Limb (tissue), 2 donors: ENCODE measurements around the gene CCL5.

Experiments used
- DNase-seq, 2 donors: peaks; one replicate each; pipeline ENCODE4 v3.0.0-alpha.2; 2016; ENCODE audit errors: extremely low spot score in 2 of 2

CCL5 gene

DNA sequence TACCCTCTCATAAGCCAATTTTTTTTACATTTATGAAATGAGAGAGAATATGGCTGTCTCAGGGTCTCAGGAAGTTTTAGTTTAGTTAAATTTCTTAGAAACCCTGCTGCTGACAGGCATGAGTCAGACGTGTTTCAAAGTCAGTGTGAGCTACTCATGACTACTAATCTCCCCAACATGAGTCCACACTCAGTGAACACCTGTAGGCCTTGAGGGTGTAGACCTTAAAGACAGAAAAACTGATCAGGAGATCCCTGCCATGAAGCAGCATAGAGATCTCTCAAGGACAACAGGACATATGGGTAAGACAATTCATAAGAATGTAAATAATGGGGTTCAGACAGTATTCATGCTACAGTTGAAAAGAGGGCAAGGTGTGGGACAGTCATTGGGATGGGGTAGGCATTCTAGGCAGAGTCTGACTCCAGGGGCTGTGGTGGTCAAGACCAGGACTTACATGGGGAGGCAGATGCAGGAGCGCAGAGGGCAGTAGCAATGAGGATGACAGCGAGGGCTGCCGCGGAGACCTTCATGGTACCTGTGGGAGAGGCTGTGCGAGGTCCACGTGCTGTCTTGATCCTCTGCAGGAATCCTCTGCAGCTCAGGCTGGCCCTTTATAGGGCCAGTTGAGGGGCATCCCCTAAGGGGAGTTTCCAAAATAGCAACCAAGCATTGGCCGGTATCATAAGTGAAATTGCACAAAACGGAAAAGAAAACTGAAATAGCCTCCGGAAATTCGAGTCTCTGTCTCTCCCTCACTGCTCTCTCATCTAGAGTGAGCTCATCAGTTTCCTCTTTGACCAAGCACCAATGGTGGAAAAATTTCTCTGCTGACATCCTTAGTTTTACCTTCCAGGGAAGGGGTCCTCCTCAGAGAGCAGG lies at the start of gene CCL5:
CCL5 (minus strand) TSS at position 588 of the 882 bp plus-strand sequence.
- no peak for DNase-seq

DNA sequence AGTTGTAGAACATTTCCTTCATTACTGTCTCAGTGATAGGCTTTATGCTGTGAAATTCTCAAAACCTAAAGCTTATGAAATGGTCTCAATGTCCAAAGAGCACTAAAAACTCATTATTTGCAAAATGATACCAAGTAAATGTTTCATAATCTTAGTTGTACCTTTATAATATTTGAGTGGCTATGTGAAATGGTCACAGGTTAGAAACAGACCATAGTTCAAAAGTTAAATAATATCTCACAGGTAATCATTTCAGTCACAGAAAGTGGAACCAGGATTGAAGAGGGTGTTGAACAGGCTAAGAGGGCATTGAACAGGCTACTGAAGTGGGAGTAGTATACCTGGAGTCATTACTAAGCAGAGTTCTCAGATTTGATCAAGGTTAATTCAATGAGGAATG lies 47.6 kb upstream of the CCL5 start:
- no peak for DNase-seq

DNA sequence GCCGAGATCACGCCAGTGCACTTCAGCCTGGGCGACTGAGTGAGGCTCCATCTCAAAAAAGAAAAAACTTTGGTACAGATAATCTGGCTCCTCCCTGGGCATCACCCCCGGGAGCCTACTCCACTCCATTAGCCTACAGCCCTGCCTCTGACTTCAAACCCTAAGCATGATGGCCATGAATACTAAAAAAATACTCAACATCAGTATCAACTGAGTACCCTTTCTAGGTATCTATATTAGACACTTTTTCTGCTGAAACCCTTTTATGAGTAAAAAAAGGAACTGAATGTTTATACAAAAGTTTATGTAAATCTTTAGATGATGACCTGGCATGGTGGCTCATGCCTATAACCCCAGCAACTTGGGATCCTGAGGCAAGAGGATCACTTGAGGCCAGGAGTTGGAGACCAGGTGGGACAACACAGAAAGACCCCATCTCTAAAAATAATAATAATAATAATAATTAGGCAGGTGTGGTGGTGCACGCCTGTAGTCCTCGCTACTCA lies 43.5 kb upstream of the CCL5 start:
- no peak for DNase-seq

GRCh38 chr17:35920229-35920628 lies 40.1 kb upstream of the CCL5 start:
- DNase-seq = no peak

- DNase-seq = no peak
These were observed 38.5 kb upstream of the CCL5 start for GRCh38 chr17:35918665-35919064.

- no peak for DNase-seq
These were observed 37.5 kb upstream of the CCL5 start for GRCh38 chr17:35917519-35918213.

GRCh38 chr17:35915153-35915964 lies 35.2 kb upstream of the CCL5 start:
- DNase-seq = no peak

DNA sequence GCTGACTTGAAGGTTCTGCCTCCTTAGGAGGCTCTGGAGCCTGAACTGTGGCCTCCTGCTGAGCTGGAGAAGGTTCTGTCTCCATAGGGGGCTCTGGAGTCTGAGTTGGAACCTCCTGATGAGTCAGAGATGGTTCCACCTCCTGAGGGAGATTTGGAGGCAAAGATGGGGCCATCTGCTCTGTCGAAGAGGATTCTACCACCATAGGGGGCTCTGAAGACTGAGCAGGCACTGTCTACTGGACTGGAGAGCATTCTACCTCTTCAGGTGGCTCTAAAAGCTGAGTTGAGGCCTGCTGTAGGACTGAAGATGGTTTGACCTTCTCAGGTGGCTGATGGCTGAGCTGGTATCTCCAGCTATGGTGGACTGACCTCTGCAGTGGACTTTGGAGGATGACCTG lies 34.2 kb upstream of the CCL5 start:
- no peak for DNase-seq

DNA sequence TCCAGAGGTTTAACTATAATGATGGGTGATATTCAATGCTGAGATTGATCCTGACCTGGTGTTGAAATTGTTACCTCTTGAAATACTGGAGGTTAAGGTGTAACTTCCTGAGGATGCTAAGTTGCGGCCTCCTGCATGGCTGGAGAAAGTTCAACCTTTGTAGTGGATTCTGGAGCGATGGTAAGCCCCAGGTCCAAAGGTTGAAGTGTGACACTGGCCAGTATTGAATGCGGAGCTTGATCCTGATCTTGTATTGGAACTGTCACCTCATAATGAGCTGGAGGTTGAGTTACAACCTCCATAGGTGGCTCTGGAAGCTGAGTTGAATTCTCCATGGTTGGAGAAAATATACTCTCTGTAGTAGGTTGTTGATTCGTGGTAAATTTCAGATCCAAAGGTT lies 33.4 kb upstream of the CCL5 start:
- no peak for DNase-seq

GRCh38 chr17:35912942-35913341 lies 32.8 kb upstream of the CCL5 start:
- DNase-seq = no peak

DNA sequence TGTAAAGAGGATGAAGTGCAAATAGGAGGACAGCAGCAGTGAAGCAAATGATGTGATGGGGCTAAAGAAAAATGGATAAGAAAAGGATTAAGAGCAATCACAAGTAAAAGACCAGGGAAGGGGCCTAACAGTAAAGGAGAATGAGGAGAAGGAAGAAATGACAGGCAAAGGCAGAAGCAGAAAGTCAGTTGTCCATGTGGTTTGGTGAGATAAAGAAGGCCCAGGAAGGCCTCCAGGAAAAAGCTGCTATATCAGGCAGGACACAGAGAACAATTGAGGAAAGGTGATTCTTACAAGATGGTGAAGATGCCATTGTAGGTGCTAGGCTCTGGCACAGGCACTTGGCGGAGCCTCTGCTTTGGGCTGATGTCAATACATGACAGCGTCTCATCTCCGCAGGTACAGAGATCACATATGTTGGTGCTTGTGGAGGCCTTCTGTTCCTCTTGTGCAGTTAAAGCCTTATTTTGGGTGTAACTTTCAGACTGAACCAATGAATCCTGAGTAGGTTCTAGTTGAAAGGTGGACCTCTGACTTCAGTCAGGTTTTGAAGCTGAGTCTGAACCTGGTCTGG lies 32.3 kb upstream of the CCL5 start:
- no peak for DNase-seq

GRCh38 chr17:35909408-35909807 lies 29.2 kb upstream of the CCL5 start:
- no peak for DNase-seq

DNA sequence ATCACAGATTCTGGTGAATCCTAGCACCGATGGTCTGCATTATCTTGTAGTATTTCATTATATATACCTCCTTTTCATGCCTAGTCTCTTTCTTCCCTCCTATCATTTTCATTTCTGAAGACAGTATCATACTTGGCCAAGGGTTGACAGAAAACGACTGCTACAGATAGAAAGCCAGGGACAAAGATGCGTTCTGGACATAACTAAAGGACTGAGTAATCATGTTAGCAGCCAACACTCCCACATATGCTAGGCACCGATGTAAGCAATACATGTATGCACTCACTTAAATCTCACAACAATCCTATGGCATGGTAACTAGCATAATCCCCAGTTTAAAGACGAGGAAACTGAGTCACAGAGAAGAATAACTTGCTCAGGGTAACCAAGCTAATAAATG lies 27.5 kb upstream of the CCL5 start:
- no peak for DNase-seq

- no peak for DNase-seq
These were observed 26.9 kb upstream of the CCL5 start for GRCh38 chr17:35906926-35907637.

- DNase-seq = no peak
These were observed 26.2 kb upstream of the CCL5 start for GRCh38 chr17:35906191-35906925.

GRCh38 chr17:35903451-35903850 lies 23.3 kb upstream of the CCL5 start:
- DNase-seq = no peak

DNA sequence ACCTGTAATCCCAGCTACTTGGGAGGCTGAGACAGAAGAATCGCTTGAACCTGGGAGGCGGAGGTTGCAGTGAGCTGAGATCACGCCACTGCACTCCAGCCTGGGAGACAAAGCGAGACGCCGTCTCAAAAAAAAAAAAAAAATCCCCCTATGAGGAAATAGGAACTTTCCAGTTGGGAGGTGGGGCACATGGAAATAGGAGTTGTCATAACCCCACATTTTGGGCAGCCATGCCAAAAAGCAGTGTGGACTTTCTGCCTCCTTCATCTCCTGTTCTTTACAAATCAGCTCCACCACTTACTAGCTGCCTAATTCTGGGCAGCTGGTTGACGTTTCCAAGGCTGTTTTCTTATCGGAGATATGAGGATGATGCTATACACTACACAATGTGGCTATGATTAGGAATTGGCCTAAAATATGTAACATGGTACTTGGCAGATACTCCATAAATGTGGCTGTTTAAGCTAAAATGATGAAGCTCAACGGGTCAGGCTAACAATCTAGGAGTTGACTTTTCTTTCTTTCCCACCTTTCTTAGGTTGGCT lies 21.5 kb upstream of the CCL5 start:
- no peak for DNase-seq

GRCh38 chr17:35900708-35901480 lies 20.7 kb upstream of the CCL5 start:
- no peak for DNase-seq

DNA sequence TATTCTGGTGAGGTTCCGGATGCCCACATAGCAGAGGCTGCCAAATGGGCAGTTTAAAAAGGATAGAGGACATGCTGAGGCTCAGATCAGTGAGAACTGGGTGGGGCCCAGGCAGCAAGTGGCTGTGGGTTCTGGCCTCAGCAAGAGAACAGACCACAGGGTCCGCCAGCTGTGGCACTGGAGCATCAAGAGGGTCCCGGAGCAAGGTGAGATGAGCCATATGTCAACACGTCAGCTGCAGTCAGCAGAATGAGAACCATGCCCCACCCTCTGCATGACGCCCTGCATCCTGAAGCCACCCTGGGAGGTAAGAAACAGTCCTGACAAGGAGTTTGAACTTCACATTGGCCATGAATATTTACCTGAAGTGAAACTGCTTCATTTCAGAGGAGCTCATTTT lies 20.1 kb upstream of the CCL5 start:
- no peak for DNase-seq
